SK-N-DZ (cell line): Measurements from ENCODE around the gene B4GALT3.

Source experiments
- DNase-seq: peaks from one replicate; pipeline ENCODE4 v3.0.0-alpha.2; 2015; ENCODE audit warnings: low spot score

Gene B4GALT3

DNA sequence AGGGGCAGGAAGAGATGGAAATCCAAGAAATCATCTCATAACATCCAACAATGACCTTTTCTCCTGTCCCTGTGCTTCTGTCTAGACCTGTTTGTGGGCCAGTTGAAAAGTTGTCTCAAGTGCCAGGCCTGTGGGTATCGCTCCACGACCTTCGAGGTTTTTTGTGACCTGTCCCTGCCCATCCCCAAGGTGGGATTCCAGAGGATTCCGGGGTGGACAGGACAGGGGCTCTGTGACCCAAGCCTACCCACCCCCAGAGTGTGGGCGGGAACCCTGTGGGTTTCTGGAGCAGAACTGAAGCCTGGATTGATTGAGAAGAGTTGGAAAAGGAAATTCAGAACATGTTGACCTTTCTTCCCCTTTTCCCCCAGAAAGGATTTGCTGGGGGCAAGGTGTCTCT is 13.5 kb downstream of the B4GALT3 start:
- no peak for DNase-seq

DNA sequence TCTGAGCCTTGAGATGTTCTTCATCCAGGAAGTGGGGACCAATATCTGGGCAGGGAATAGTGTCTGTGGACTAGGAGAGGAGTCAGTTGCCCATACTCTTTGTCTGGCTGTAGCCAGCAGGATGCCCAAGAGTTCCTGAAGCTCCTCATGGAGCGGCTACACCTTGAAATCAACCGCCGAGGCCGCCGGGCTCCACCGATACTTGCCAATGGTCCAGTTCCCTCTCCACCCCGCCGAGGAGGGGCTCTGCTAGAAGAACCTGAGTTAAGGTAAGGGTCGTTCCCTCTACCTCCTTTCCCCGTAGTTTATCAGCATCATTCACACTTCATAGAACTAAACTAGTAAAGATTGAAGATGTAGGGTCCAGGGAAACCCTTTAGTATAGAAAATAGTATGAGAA is 14.5 kb downstream of the B4GALT3 start:
- DNase-seq, result no peak

DNA sequence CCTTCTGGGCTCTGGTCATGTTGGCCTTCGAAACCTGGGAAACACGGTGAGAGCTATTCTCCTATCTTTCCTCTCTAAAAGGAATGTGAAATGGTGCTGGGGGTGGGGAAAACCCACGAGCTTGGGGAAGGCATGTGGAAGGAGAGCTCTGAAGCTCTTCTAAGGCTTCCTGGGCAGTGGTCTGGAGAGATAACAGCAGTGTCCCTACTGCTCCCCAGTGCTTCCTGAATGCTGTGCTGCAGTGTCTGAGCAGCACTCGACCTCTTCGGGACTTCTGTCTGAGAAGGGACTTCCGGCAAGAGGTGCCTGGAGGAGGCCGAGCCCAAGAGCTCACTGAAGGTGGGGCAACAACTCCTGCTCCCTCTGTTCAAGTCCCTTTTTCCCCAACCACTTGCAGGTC is 15.3 kb downstream of the B4GALT3 start:
- no peak for DNase-seq

GRCh38 chr1:161161652-161162051 is 15.7 kb downstream of the B4GALT3 start:
- DNase-seq, result no peak

- no peak for DNase-seq
These were observed 16.6 kb downstream of the B4GALT3 start for GRCh38 chr1:161160671-161161145.

DNA sequence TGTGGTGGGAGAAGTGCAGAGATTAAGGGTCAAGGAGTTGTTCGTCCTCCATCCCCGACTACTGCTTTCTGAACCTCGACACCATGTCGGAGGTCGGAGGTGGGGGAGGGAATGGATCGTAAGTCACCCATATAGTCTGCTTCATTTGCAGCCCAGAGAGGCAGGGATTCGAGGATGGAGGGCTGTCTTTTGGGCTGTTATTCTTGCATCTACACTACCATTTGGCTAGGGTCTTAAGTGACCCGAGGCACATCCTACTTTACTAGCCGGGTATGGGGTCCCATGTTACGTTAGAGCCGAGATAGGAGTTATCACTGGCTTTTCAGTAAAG is 17.4 kb downstream of the B4GALT3 start:
- DNase-seq, result no peak

GRCh38 chr1:161159087-161159912 is 18.0 kb downstream of the B4GALT3 start, which contains the start of gene USP21:
USP21 (plus strand) TSS chr1:161159500; CDS start chr1:161160641, 1,141 bp downstream.
- DNase-seq, result peak; percentile 92

DNA sequence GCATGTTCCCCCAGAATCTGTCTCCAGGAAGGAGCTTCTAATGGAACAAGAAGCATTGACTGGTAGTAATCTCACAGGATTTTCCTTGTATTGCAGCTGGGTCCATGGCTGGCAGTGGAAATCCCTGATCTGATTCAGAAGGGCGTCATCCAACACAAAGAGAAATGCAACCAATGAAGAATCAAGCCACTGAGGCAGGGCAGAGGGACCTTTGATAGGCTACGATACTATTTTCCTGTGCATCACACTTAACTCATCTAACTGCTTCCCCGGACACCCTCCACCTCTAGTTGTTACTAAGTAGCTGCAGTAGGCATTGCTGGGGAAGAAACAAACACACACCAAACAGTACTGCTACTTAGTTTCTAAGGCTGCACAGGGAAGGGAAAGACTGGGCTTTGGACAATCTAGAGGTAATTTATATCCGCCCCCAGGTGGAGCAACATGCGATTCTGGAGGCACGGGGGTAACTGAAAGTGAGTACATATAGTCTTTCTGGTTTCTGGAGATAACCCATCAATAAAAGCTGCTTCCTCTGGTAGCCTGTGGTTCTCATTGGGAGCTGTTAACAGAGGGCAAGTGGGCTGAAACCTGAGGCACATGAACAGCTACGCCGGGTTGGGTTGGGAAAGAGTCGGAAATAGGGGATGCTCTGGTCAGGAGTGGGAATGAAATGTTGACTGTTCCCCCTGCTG is 18.8 kb downstream of the B4GALT3 start:
- no peak for DNase-seq

DNA sequence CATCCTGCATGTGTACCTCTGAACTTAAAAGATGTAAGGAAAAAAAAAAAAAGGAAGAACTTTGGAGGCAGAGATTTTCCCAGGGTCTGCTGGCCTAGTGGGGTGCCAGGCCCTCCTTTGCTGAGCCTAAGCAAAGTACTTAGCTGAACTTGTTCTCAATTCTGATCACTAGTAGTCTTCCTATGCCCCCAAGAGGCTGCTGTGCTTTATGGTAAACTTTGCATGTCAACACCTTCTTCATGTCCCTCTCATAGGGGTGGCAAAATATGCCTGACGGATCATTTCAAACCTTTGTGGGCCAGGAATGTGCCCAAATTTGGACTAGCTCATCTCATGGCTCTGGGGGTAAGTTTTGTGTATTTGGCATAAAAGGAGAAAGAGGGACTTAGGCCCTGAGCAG is 19.4 kb downstream of the B4GALT3 start:
- no peak for DNase-seq

GRCh38 chr1:161153682-161154337 is 23.5 kb downstream of the B4GALT3 start, which contains the start of gene UFC1:
UFC1 (plus strand) TSS chr1:161153978; CDS start chr1:161153998, 20 bp downstream.
- peak; percentile 90 for DNase-seq

- no peak for DNase-seq
These were observed 24.1 kb downstream of the B4GALT3 start for GRCh38 chr1:161153176-161153575.

GRCh38 chr1:161145832-161146231 is 31.5 kb downstream of the B4GALT3 start:
- no peak for DNase-seq

- DNase-seq, result no peak
These were observed 36.4 kb downstream of the B4GALT3 start for GRCh38 chr1:161140755-161141400.

DNA sequence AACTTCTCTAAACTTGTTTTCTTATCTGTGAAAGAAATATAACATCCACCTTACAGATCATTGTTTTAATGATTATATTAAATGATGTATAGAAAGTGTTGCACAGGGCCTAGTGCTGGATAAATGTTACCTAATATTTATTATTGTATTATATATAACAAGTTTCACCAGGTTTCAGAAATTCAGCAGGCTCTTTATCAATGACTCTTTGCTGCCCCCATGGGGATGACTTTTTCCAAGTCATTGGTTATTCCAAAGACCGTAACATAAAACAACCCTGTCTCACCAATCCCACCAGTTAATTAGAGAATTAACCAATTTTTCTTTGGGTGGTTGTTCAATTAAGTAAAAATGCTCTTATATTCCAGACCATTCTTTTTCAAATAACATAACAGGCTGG is 37.5 kb downstream of the B4GALT3 start:
- peak; percentile 52 for DNase-seq

- no peak for DNase-seq
These were observed 38.9 kb downstream of the B4GALT3 start for GRCh38 chr1:161138431-161138830.

GRCh38 chr1:161137881-161138280 is 39.4 kb downstream of the B4GALT3 start:
- DNase-seq, result no peak

- DNase-seq, result no peak
These were observed 44.0 kb downstream of the B4GALT3 start for GRCh38 chr1:161133220-161133740.

GRCh38 chr1:161132410-161133219 is 44.7 kb downstream of the B4GALT3 start, which contains the start of gene DEDD:
DEDD (minus strand) TSS chr1:161132667; CDS start chr1:161124462, 8,205 bp downstream.
- peak; percentile 99 for DNase-seq

GRCh38 chr1:161131523-161132409 is 45.5 kb downstream of the B4GALT3 start:
- no peak for DNase-seq
